Stimulated activated naive CD8-positive, alpha-beta T cell treated with anti-CD3 and anti-CD28 coated beads, Interleukin-15, Interleukin-2, amounts not matched to agents 100 U/mL and 50 U/mL, for 24 hours (primary cell): ENCODE measurements around the gene DLG2.
"Not testable (repeated sequence)": the region's sequence is repeated elsewhere in the genome, so short reads cannot be mapped to it uniquely, and the experiment has no call there.

Experiments
- ATAC-seq: fragments of 150-1000 bp; cut with Tn5 transposase; one replicate; pipeline ENCODE4 v1.10.0; 2021
- DNase-seq: peaks from one replicate; pipeline ENCODE4 v3.0.0; 2021

Gene DLG2

GRCh38 chr11:85627332-85627997 is at the start of gene DLG2:
Gene DLG2 (minus strand): TSS chr11:85627344.
- no peak for ATAC-seq
- DNase-seq = no peak

GRCh38 chr11:85673393-85673792 is 46.2 kb upstream of the DLG2 start:
- ATAC-seq = peak; percentile 43
- DNase-seq = no peak

- ATAC-seq (no peak), DNase-seq (no peak)
Observed at GRCh38 chr11:85672105-85672902, 45.2 kb upstream of the DLG2 start.

- ATAC-seq, DNase-seq: not testable (repeated sequence)
Observed at GRCh38 chr11:85670949-85671663, 44.0 kb upstream of the DLG2 start.

GRCh38 chr11:85668157-85668556 is 41.0 kb upstream of the DLG2 start:
- ATAC-seq = no peak

GRCh38 chr11:85666687-85667086 is 39.5 kb upstream of the DLG2 start:
- no peak for DNase-seq
- no peak for ATAC-seq

More at GRCh38 chr11:85668157-85668556, 41.0 kb upstream of the DLG2 start:
- DNase-seq = no peak

GRCh38 chr11:85665733-85666132 is 38.6 kb upstream of the DLG2 start:
- ATAC-seq (no peak), DNase-seq (no peak)

GRCh38 chr11:85664615-85665481 is 37.7 kb upstream of the DLG2 start, which contains the start of gene CREBZF:
Gene CREBZF (minus strand): TSS chr11:85665129. CDS start chr11:85664875, 254 bp downstream.
- ATAC-seq = peak; percentile 91

GRCh38 chr11:85663753-85664614 is 36.8 kb upstream of the DLG2 start:
- DNase-seq (peak; percentile 86), ATAC-seq (peak; percentile 71)

More at GRCh38 chr11:85664615-85665481, 37.7 kb upstream of the DLG2 start, which contains the start of gene CREBZF:
- peak; percentile 96 for DNase-seq

GRCh38 chr11:85663080-85663752 is 36.1 kb upstream of the DLG2 start:
- no peak for ATAC-seq
- no peak for DNase-seq

GRCh38 chr11:85661972-85662664 is 35.0 kb upstream of the DLG2 start:
- ATAC-seq = no peak
- DNase-seq = no peak

- ATAC-seq (no peak), DNase-seq (no peak)
Observed at GRCh38 chr11:85658180-85658579, 31.0 kb upstream of the DLG2 start.

GRCh38 chr11:85656777-85657176 is 29.6 kb upstream of the DLG2 start:
- no peak for ATAC-seq
- DNase-seq = no peak

GRCh38 chr11:85654343-85654742 is 27.2 kb upstream of the DLG2 start:
- not testable (repeated sequence) for ATAC-seq, DNase-seq

- ATAC-seq = no peak
- DNase-seq = no peak
Observed at GRCh38 chr11:85652786-85653447, 25.8 kb upstream of the DLG2 start.

- no peak for DNase-seq
- ATAC-seq = no peak
Observed at GRCh38 chr11:85651118-85651517, 24.0 kb upstream of the DLG2 start.

- DNase-seq = peak; percentile 94
- peak; percentile 99 for ATAC-seq
Observed at GRCh38 chr11:85647604-85648299, 20.6 kb upstream of the DLG2 start, which contains the start of gene TMEM126A. Gene TMEM126A (plus strand): TSS chr11:85647967. CDS start chr11:85650256, 2,289 bp downstream.

GRCh38 chr11:85647078-85647477 is 19.9 kb upstream of the DLG2 start:
- no peak for ATAC-seq

More at GRCh38 chr11:85647078-85647477, 19.9 kb upstream of the DLG2 start:
- no peak for DNase-seq
